Psoas muscle (tissue), 8 donors: ENCODE data around the gene BSN. TPM values are rescaled to one million over a fixed set of nuclear protein-coding genes. Genes with fewer than 3 reads are reported as not detected.

Experiments
- ATAC-seq, 4 donors: fragments of 200-7000 bp; cut with Tn5 transposase; one replicate each; pipeline ENCODE4 v1.9.1; 2020; ENCODE audit warnings: moderate library complexity in 3 of 4, mild to moderate bottlenecking in 2 of 4
- DNase-seq, 2 donors: peaks; one replicate each; pipeline ENCODE4 v3.0.0-alpha.2; 2020
- H3K27ac ChIP-seq: fragments of 200-600 bp; one replicate; pipeline ENCODE4 v1.8.0; 2022
- H3K27me3 ChIP-seq, 3 donors: fragments of 200-600 bp in 1 of 3; one replicate each; pipeline versions ENCODE4 v1.6.1 to v1.8.0; 2013 to 2022; ENCODE audit warnings: low read length in 2 of 3, mild to moderate bottlenecking in 2 of 3, moderate library complexity in 1 of 3; ENCODE audit not compliant: insufficient read depth in 3 of 3
- H3K36me3 ChIP-seq, 2 donors: fragments of 200-600 bp in 1 of 2; one replicate each; pipeline versions ENCODE4 v1.6.1 to v1.8.0; 2013 to 2022; ENCODE audit warnings: low read depth in 1 of 2, mild to moderate bottlenecking in 1 of 2, moderate library complexity in 1 of 2; ENCODE audit not compliant: insufficient read depth in 1 of 2
- H3K4me1 ChIP-seq: fragments of 200-600 bp; one replicate; pipeline ENCODE4 v1.8.0; 2022
- H3K4me3 ChIP-seq: fragments of 200-600 bp; one replicate; pipeline ENCODE4 v1.8.0; 2022; ENCODE audit warnings: mild to moderate bottlenecking
- H3K9me3 ChIP-seq: fragments of 200-600 bp; one replicate; pipeline ENCODE4 v1.8.0; 2022
- CTCF ChIP-seq: fragments of 200-600 bp; IDR thresholded peaks from one replicate; pipeline ENCODE4 v1.8.0; 2022; ENCODE audit warnings: antibody characterized with exemption
- WGBS, 3 donors: extraction: QIAGEN DNeasy Blood & Tissue Kit; methylation state at CpG; one replicate each; pipeline versions ENCODE4 v1.1.6 to v1.1.7; 2013; 5-methylcytosine and 5-hydroxymethylcytosine counted together
- intact Hi-C, 2 donors: fragments of 100-400 bp; cut with DNase I; formaldehyde crosslinking; loops; one replicate each; pipeline versions ENCODE4 v1.11.0 to v1.14.2; 2022
- polyA plus RNA-seq, 3 donors: library from polyadenylated mRNA; stranded (reverse); fragments of 200-250 nt; gene quantifications; one replicate each; pipeline ENCODE4 v1.2.3, GENCODE V29; 2013
- total RNA-seq, 4 donors: library from RNA; stranded (reverse); fragmentation: NEBNext Ultra II Directional in 2 of 4; extraction: Animal tissue kit (Norgen Biotek cat#: 25700) in 2 of 4; gene quantifications; one replicate each; pipeline versions ENCODE4 v1.2.1 to v1.2.4, GENCODE V29; 2021 to 2023
- donor health status: healthy with polysubstance abuse.
- donor health status: DM: no; HTN: no; CAD: no; lungs with moderate emphysema.
- donor health status: Bipolar disorder and iron deficiency.
- donor health status: healthy.
- donor health status: DM: yes; HTN: yes; CAD: no.
- donor health status: DM: no; HTN: no; CAD: no.
- donor health status: DM: no; HTN: no; CAD: no.
- donor health status: DM: yes; HTN: yes; CAD: no.

BSN gene
- total and polyA plus RNA-seq, 7 donors, result 0.08 to 0.95 (median 0.22) TPM

- H3K4me1 ChIP-seq, result no peaks in the 10 kb centered on the region
- no peaks in the 10 kb centered on the region for H3K27me3 ChIP-seq
- no peaks in the 10 kb centered on the region for H3K9me3 ChIP-seq
- TF ChIP-seq CTCF, result no peak
- no peak overlapping the region for H3K27ac ChIP-seq
- intact Hi-C loops, result no loop called here
- ATAC-seq (no peak), DNase-seq (no peak)
- H3K36me3 ChIP-seq, result no peaks in the 10 kb centered on the region
- 81 to 90% (median 84%) methylated on average over 5 of the region's 5 CpGs for WGBS, 3 donors
- H3K4me3 ChIP-seq, result no peak overlapping the region
Observed at GRCh38 chr3:49602877-49603411, 48.7 kb downstream of the BSN start.

GRCh38 chr3:49606427-49606826 is 52.1 kb downstream of the BSN start:
- no peak overlapping the region for H3K4me3 ChIP-seq
- no peak for TF ChIP-seq CTCF
- H3K36me3 ChIP-seq, result no peaks in the 10 kb centered on the region
- H3K9me3 ChIP-seq, result no peaks in the 10 kb centered on the region
- intact Hi-C loops, result no loop called here
- H3K27me3 ChIP-seq, result no peaks in the 10 kb centered on the region
- DNase-seq, result no peak
- no peak overlapping the region for H3K27ac ChIP-seq
- ATAC-seq, result no peak
- 35 to 68% (median 47%) methylated on average over 2 of the region's 2 CpGs for WGBS, 3 donors
- no peaks in the 10 kb centered on the region for H3K4me1 ChIP-seq

GRCh38 chr3:49607105-49607591 is 52.9 kb downstream of the BSN start:
- 35 to 46% (median 43%) methylated on average over 3 of the region's 3 CpGs for WGBS, 3 donors
- Histone ChIP-seq H3K27me3 (no peaks in the 10 kb centered on the region), H3K4me1 (no peaks in the 10 kb centered on the region), H3K36me3 (no peaks in the 10 kb centered on the region), H3K9me3 (no peaks in the 10 kb centered on the region), H3K27ac (no peak overlapping the region), H3K4me3 (no peak overlapping the region)
- peak in 3 of 4 donors; percentile 32 to 47 (median 36) for ATAC-seq
- DNase-seq, result no peak
- intact Hi-C loops, result no loop called here
- TF ChIP-seq CTCF, result no peak

GRCh38 chr3:49607796-49608195 is 53.5 kb downstream of the BSN start:
- intact Hi-C loops, result no loop called here
- ATAC-seq (no peak), DNase-seq (no peak)
- no peak overlapping the region for H3K27ac ChIP-seq
- TF ChIP-seq CTCF, result no peak
- H3K4me1 ChIP-seq, result no peaks in the 10 kb centered on the region
- WGBS, 3 donors, result 35 to 37% (median 35%) methylated on average over 5 of the region's 5 CpGs
- no peak overlapping the region for H3K4me3 ChIP-seq
- no peaks in the 10 kb centered on the region for H3K9me3 ChIP-seq
- H3K27me3 ChIP-seq, result no peaks in the 10 kb centered on the region
- no peaks in the 10 kb centered on the region for H3K36me3 ChIP-seq

- no peak overlapping the region for H3K4me3 ChIP-seq
- 80 to 88% (median 84%) methylated on average over 5 of the region's 5 CpGs for WGBS, 3 donors
- no peak for DNase-seq
- H3K36me3 ChIP-seq, result no peaks in the 10 kb centered on the region
- H3K9me3 ChIP-seq, result no peaks in the 10 kb centered on the region
- no peak for ATAC-seq
- no peak overlapping the region for H3K27ac ChIP-seq
- TF ChIP-seq CTCF, result no peak
- no peaks in the 10 kb centered on the region for H3K4me1 ChIP-seq
- H3K27me3 ChIP-seq, result no peaks in the 10 kb centered on the region
- intact Hi-C loops, result no loop called here
Observed at GRCh38 chr3:49609314-49609713, 55.0 kb downstream of the BSN start.
